HCT116 (cell line): ENCODE results near the gene MAP3K9. TPM values are rescaled to one million over a fixed set of nuclear protein-coding genes. Genes with fewer than 3 reads are reported as not detected.

Experiments used
- ATAC-seq: fragments of 200-7000 bp; cut with Tn5 transposase; 2 replicates; pipeline ENCODE4 v1.9.1; 2020; ENCODE audit warnings: mild to moderate bottlenecking, moderate library complexity
- BruUV-seq: library from RNA; stranded (reverse); fragments of 400-500 nt; replicated peaks from 2 replicates; lab custom pipeline; 2021; lab: Mats Ljungman, UMichigan
- CTCF ChIA-PET: fragments of 300-600 bp; sonication (Branson Sonifier 250); formaldehyde crosslinking; loops from one replicate; lab custom pipeline; 2021; ENCODE audit warnings: antibody characterized with exemption; lab: Charles Lee
- POLR2A ChIA-PET: fragments of 300-600, 350-600 bp; sonication (Branson Sonifier 250); formaldehyde crosslinking; loops from one replicate; lab custom pipeline; 2021; ENCODE audit warnings: antibody characterized with exemption; lab: Charles Lee
- RAD21 ChIA-PET, 2 experiments: fragments of 300-600 bp; sonication (Branson Sonifier 250); formaldehyde crosslinking; loops; one replicate each; lab custom pipeline; 2023; ENCODE audit warnings: low total read pairs in 2 of 2; ENCODE audit not compliant: uncharacterized antibody in 2 of 2, unreplicated experiment in 2 of 2, low non-redundant PET in 1 of 2; lab: Charles Lee
- DNase-seq: peaks from one replicate; pipeline ENCODE4 v3.0.0-alpha.2; 2010; ENCODE audit warnings: low read depth, low spot score
- H2AFZ ChIP-seq: fragments of 200-600 bp; shearing (Covaris generic), sonication (generic); 2 replicates; pipeline ENCODE4 v1.6.1; 2017; ENCODE audit warnings: low read depth, mixed run types, mixed read lengths, antibody characterized with exemption, low read length; ENCODE audit not compliant: poor library complexity, severe bottlenecking
- H3K27ac ChIP-seq: 2 replicates; pipeline ENCODE4 v1.5.1; 2012; ENCODE audit warnings: low read depth, low read length
- H3K27me3 ChIP-seq: fragments of 200-600 bp; sonication (generic); 2 replicates; pipeline ENCODE4 v1.6.1; 2016; ENCODE audit warnings: mixed run types, low read length, mixed read lengths; ENCODE audit not compliant: insufficient read depth
- H3K36me3 ChIP-seq, 2 experiments: fragments of 200-500 bp in 1 of 2; fragments of 200-600 bp in 1 of 2; sonication (Bioruptor generic) in 1 of 2; sonication (generic) in 1 of 2; 2 replicates each; pipeline versions ENCODE4 v1.5.1 to v1.6.1; 2014 to 2016; ENCODE audit warnings: low read length in 2 of 2, inconsistent platforms in 1 of 2, mixed read lengths in 1 of 2, mixed run types in 1 of 2; ENCODE audit not compliant: insufficient read depth in 2 of 2, control insufficient read depth in 1 of 2
- H3K4me1 ChIP-seq, 2 experiments: fragments of 200-600 bp in 1 of 2; sonication (generic) in 1 of 2; 2 replicates each; pipeline versions ENCODE4 v1.5.1 to v1.6.1; 2012 to 2017; ENCODE audit warnings: low read length in 2 of 2, inconsistent platforms in 1 of 2, mild to moderate bottlenecking in 1 of 2, mixed read lengths in 1 of 2, mixed run types in 1 of 2, moderate library complexity in 1 of 2; ENCODE audit not compliant: insufficient read depth in 2 of 2, control insufficient read depth in 1 of 2
- H3K4me2 ChIP-seq: fragments of 200-600 bp; sonication (generic); 2 replicates; pipeline ENCODE4 v1.6.1; 2017; ENCODE audit warnings: mixed run types, low read length, mixed read lengths
- H3K4me3 ChIP-seq, 2 experiments: fragments of 200-600 bp in 1 of 2; sonication (generic) in 1 of 2; replicated peaks in 1 of 2; 2 replicates each; pipeline ENCODE4 v1.5.1; 2011 to 2016; ENCODE audit warnings: low read length in 2 of 2, control low read depth in 1 of 2, low read depth in 1 of 2, mild to moderate bottlenecking in 1 of 2, mixed read lengths in 1 of 2, mixed run types in 1 of 2
- H3K79me2 ChIP-seq: fragments of 200-600 bp; sonication (generic); 2 replicates; pipeline ENCODE4 v1.6.1; 2017; ENCODE audit warnings: mild to moderate bottlenecking, mixed run types, low read length, moderate library complexity, mixed read lengths; ENCODE audit not compliant: insufficient read depth
- H3K9ac ChIP-seq: fragments of 200-600 bp; sonication (generic); 2 replicates; pipeline ENCODE4 v1.6.1; 2016; ENCODE audit warnings: low read length, mixed read lengths
- H3K9me2 ChIP-seq: fragments of 200-600 bp; sonication (generic), shearing (Covaris generic); 2 replicates; pipeline ENCODE4 v1.6.1; 2017; ENCODE audit warnings: mixed run types, mild to moderate bottlenecking, moderate library complexity; ENCODE audit not compliant: insufficient read depth
- H3K9me3 ChIP-seq, 2 experiments: fragments of 200-500 bp in 1 of 2; fragments of 200-600 bp in 1 of 2; sonication (Bioruptor generic) in 1 of 2; sonication (generic) in 1 of 2; 2 replicates each; pipeline ENCODE4 v1.6.1; 2014 to 2017; ENCODE audit warnings: low read length in 2 of 2, mixed read lengths in 2 of 2, inconsistent platforms in 1 of 2, low read depth in 1 of 2, mild to moderate bottlenecking in 1 of 2, mixed run types in 1 of 2, moderate library complexity in 1 of 2; ENCODE audit not compliant: control insufficient read depth in 1 of 2, insufficient read depth in 1 of 2
- H4K20me1 ChIP-seq: fragments of 200-600 bp; sonication (generic), shearing (Covaris generic); 2 replicates; pipeline ENCODE4 v1.6.1; 2017; ENCODE audit warnings: mixed run types, mild to moderate bottlenecking, moderate library complexity; ENCODE audit not compliant: insufficient read depth
- ATF3 ChIP-seq: IDR thresholded peaks from 2 replicates; pipeline ENCODE4 v1.6.1; 2012
- CBX3 ChIP-seq: IDR thresholded peaks from 2 replicates; pipeline ENCODE4 v1.6.1; 2012; ENCODE audit warnings: low read depth
- CEBPB ChIP-seq: IDR thresholded peaks from 2 replicates; pipeline ENCODE4 v1.6.1; 2012; ENCODE audit warnings: low read depth
- CTCF ChIP-seq, 3 experiments: fragments of 200-600 bp in 1 of 3; sonication (generic) in 1 of 3; IDR thresholded peaks in 2 of 3; conservative IDR thresholded peaks in 1 of 3; 2 replicates each; pipeline ENCODE4 v1.5.1; 2012 to 2017; ENCODE audit warnings: low read depth in 2 of 3, low read length in 2 of 3, antibody characterized with exemption in 1 of 3, borderline replicate concordance in 1 of 3, control low read depth in 1 of 3, mild to moderate bottlenecking in 1 of 3, mixed read lengths in 1 of 3, mixed run types in 1 of 3, moderate library complexity in 1 of 3; ENCODE audit not compliant: insufficient read depth in 1 of 3
- EGR1 ChIP-seq: IDR thresholded peaks from 2 replicates; pipeline ENCODE4 v1.6.1; 2012; ENCODE audit warnings: low read depth
- ELF1 ChIP-seq: IDR thresholded peaks from 2 replicates; pipeline ENCODE4 v1.6.1; 2012; ENCODE audit warnings: low read depth, borderline replicate concordance
- EZH2 ChIP-seq: fragments of 200-600 bp; sonication (generic); IDR thresholded peaks from 2 replicates; pipeline ENCODE4 v1.6.1; 2017; ENCODE audit warnings: antibody characterized with exemption, mixed run types
- EZH2phosphoT487 ChIP-seq: fragments of 200-600 bp; IDR thresholded peaks from 2 replicates; pipeline ENCODE4 v1.6.1; 2018; ENCODE audit warnings: antibody characterized with exemption, borderline replicate concordance
- FOSL1 ChIP-seq: IDR thresholded peaks from 2 replicates; pipeline ENCODE4 v1.6.1; 2012; ENCODE audit warnings: low read depth
- JUND ChIP-seq: IDR thresholded peaks from 2 replicates; pipeline ENCODE4 v1.6.1; 2012
- RAD21 ChIP-seq: IDR thresholded peaks from 2 replicates; pipeline ENCODE4 v1.6.1; 2012; ENCODE audit warnings: low read depth, mild to moderate bottlenecking
- SP1 ChIP-seq: IDR thresholded peaks from 2 replicates; pipeline ENCODE4 v1.6.1; 2012; ENCODE audit warnings: low read depth
- SRF ChIP-seq: IDR thresholded peaks from 2 replicates; pipeline ENCODE4 v1.6.1; 2012; ENCODE audit warnings: low read depth
- TCF7L2 ChIP-seq: IDR thresholded peaks from 2 replicates; pipeline ENCODE4 v1.7.0; 2011; ENCODE audit warnings: borderline replicate concordance, inconsistent platforms; ENCODE audit not compliant: insufficient read depth, insufficient read length; ENCODE audit errors: extremely low read depth
- YY1 ChIP-seq: IDR thresholded peaks from 2 replicates; pipeline ENCODE4 v1.6.1; 2011; ENCODE audit warnings: low read length, low read depth, moderate library complexity, mild to moderate bottlenecking; ENCODE audit not compliant: insufficient replicate concordance; ENCODE audit errors: extremely low read depth
- ZBTB33 ChIP-seq: IDR thresholded peaks from 2 replicates; pipeline ENCODE4 v1.6.1; 2011; ENCODE audit warnings: mild to moderate bottlenecking, low read length, moderate library complexity; ENCODE audit not compliant: insufficient replicate concordance; ENCODE audit errors: extremely low read depth
- ZFX ChIP-seq: fragments of 450-650 bp; IDR thresholded peaks from 2 replicates; pipeline ENCODE4 v1.6.1; 2017
- intact Hi-C: fragments of 100-400 bp; cut with micrococcal nuclease; formaldehyde crosslinking; loops from 2 replicates; pipeline ENCODE4 v1.10.0; 2022
- total RNA-seq: library from RNA; stranded (reverse); gene quantifications from one replicate; pipeline ENCODE4 v1.2.1, GENCODE V29; 2021; ENCODE audit not compliant: unreplicated experiment

Gene MAP3K9
- total RNA-seq, 1 experiment from 2014 or later: 11.7 TPM

GRCh38 chr14:70842851-70843462, 33.6 kb upstream of the MAP3K9 start:
- no peaks in the 10 kb centered on the region for H3K4me1 ChIP-seq
- no peak overlapping the region for H3K4me2 ChIP-seq
- no TSS peak for BruUV-seq
- CTCF ChIA-PET: no interaction called here
- no peaks in the 10 kb centered on the region for H3K9me2 ChIP-seq
- no peak overlapping the region for H2AFZ ChIP-seq
- TF ChIP-seq EGR1 (no peak), ELF1 (no peak), ZFX (no peak), CTCF (IDR thresholded peaks at IDR 0.05 in 2 of 3, conservative IDR thresholded peaks at IDR 0.05 in 1 of 3; ENCODE audit: borderline replicate concordance in 1 of 3, insufficient read depth in 1 of 3, low read depth in 2 of 3, low read length in 2 of 3) (no peak), ATF3 (no peak), CBX3 (no peak), SRF (no peak), TCF7L2 (no peak), ZBTB33 (no peak), RAD21 (no peak), CEBPB (no peak), SP1 (no peak), JUND (no peak), FOSL1 (no peak), EZH2 (no peak), EZH2phosphoT487 (no peak), YY1 (no peak)
- no peaks in the 10 kb centered on the region for H3K9me3 ChIP-seq
- no peaks in the 10 kb centered on the region for H3K27me3 ChIP-seq
- RAD21 ChIA-PET: no interaction called here
- DNase-seq: no peak
- intact Hi-C loops: no loop called here
- H3K36me3 ChIP-seq: no peaks in the 10 kb centered on the region
- H3K9ac ChIP-seq: no peak overlapping the region
- ATAC-seq: no peak
- POLR2A ChIA-PET: no interaction called here
- H4K20me1 ChIP-seq: no peaks in the 10 kb centered on the region
- H3K4me3 ChIP-seq: no peak overlapping the region
- no peaks in the 10 kb centered on the region for H3K79me2 ChIP-seq
- H3K27ac ChIP-seq: no peak overlapping the region
